Natural killer cell (primary cell): ENCODE results near the gene ADCY6. TPM values are rescaled to one million over a fixed set of nuclear protein-coding genes. Genes with fewer than 3 reads are reported as not detected.

Source experiments
- ATAC-seq, 3 donors: fragments of 150-1000 bp in 2 of 3; fragments of 200-7000 bp in 1 of 3; cut with Tn5 transposase; 1 replicate in 1 of 3; 2 replicates in 2 of 3; pipeline ENCODE4 v1.10.0; 2021; ENCODE audit warnings: mild to moderate bottlenecking in 2 of 3, moderate library complexity in 2 of 3
- DNase-seq, 2 donors: peaks; one replicate each; pipeline versions ENCODE4 v3.0.0 to v3.0.0-alpha.2; 2013 to 2021; ENCODE audit warnings: mixed read lengths in 1 of 2
- H3K27ac ChIP-seq: one replicate; pipeline ENCODE4 v1.5.1; 2013; ENCODE audit warnings: mild to moderate bottlenecking, low read length
- H3K27me3 ChIP-seq: one replicate; pipeline ENCODE4 v1.6.1; 2013; ENCODE audit warnings: low read length; ENCODE audit not compliant: control insufficient read depth, insufficient read depth
- H3K36me3 ChIP-seq: one replicate; pipeline ENCODE4 v1.6.1; 2013; ENCODE audit warnings: low read length; ENCODE audit not compliant: control insufficient read depth, insufficient read depth
- H3K4me1 ChIP-seq: one replicate; pipeline ENCODE4 v1.6.1; 2013; ENCODE audit warnings: low read length; ENCODE audit not compliant: control insufficient read depth, insufficient read depth
- H3K4me3 ChIP-seq: one replicate; pipeline ENCODE4 v1.5.1; 2013; ENCODE audit warnings: low read length
- H3K9me3 ChIP-seq: one replicate; pipeline ENCODE4 v1.6.1; 2013; ENCODE audit warnings: low read length; ENCODE audit not compliant: control insufficient read depth, insufficient read depth
- H3K27ac Mint-ChIP-seq, 2 donors: one replicate each; pipeline ENCODE4 v1.8.0; 2022; ENCODE audit warnings: mild to moderate bottlenecking in 2 of 2, mixed read lengths in 2 of 2, moderate library complexity in 1 of 2
- H3K27me3 Mint-ChIP-seq, 2 donors: one replicate each; pipeline ENCODE4 v1.8.0; 2022; ENCODE audit warnings: low read depth in 2 of 2, mixed read lengths in 2 of 2
- H3K36me3 Mint-ChIP-seq: one replicate; pipeline ENCODE4 v1.8.0; 2022; ENCODE audit warnings: mixed read lengths
- H3K4me1 Mint-ChIP-seq, 2 donors: one replicate each; pipeline ENCODE4 v1.8.0; 2022; ENCODE audit warnings: mixed read lengths in 2 of 2
- H3K4me3 Mint-ChIP-seq: one replicate; pipeline ENCODE4 v1.8.0; 2022; ENCODE audit warnings: mild to moderate bottlenecking, moderate library complexity, mixed read lengths
- H3K9me3 Mint-ChIP-seq, 2 donors: one replicate each; pipeline ENCODE4 v1.8.0; 2022; ENCODE audit warnings: mixed read lengths in 2 of 2
- CTCF ChIP-seq: fragments of 200-600 bp; IDR thresholded peaks from one replicate; pipeline ENCODE4 v1.8.0; 2022; ENCODE audit warnings: antibody characterized with exemption
- WGBS: methylation state at CpG from one replicate; pipeline ENCODE4 v1.1.7; 2013; ENCODE audit warnings: missing lambda C conversion rate; ENCODE audit not compliant: insufficient coverage; 5-methylcytosine and 5-hydroxymethylcytosine counted together
- intact Hi-C: fragments of 100-400 bp; cut with micrococcal nuclease; formaldehyde crosslinking; loops from one replicate; pipeline ENCODE4 v1.14.2; 2022
- total RNA-seq, 4 donors: library from RNA; stranded (reverse); fragments of 120-200 nt in 1 of 4; gene quantifications; one replicate each; pipeline versions ENCODE4 v1.2.3 to v1.2.4, GENCODE V29; 2013 to 2022

The ADCY6 gene
- total RNA-seq, 3 donors from 2014 or later (not counting 1 experiment from before 2014, with no cell fraction given) = 0.20 to 1.1 (median 0.31) TPM

GRCh38 chr12:48777501-48778400 is 11.1 kb downstream of the ADCY6 start:
- H3K27ac ChIP-seq = no peak overlapping the region
- Mint-ChIP-seq H3K36me3 (no peaks in the 10 kb centered on the region), H3K4me1 (no peaks in the 10 kb centered on the region), H3K4me3 (no peak overlapping the region), H3K27ac (no peak overlapping the region), H3K27me3 (no peaks in the 10 kb centered on the region), H3K9me3 (no peaks in the 10 kb centered on the region)
- intact Hi-C loops = no loop called here
- ATAC-seq (no peak), DNase-seq (no peak)
- no peak overlapping the region for H3K4me3 ChIP-seq
- 93% methylated on average over 16 of the region's 16 CpGs for WGBS
- TF ChIP-seq CTCF = no peak
- no peaks in the 10 kb centered on the region for H3K9me3 ChIP-seq
- H3K36me3 ChIP-seq = no peaks in the 10 kb centered on the region
- H3K4me1 ChIP-seq = no peaks in the 10 kb centered on the region
- no peaks in the 10 kb centered on the region for H3K27me3 ChIP-seq

- H3K27me3 ChIP-seq = no peaks in the 10 kb centered on the region
- no peak overlapping the region for H3K27ac Mint-ChIP-seq
- DNase-seq (no peak), ATAC-seq (no peak)
- TF ChIP-seq CTCF = no peak
- intact Hi-C loops = no loop called here
- no peaks in the 10 kb centered on the region for H3K36me3 Mint-ChIP-seq
- H3K27ac ChIP-seq = no peak overlapping the region
- no peaks in the 10 kb centered on the region for H3K9me3 ChIP-seq
- no peaks in the 10 kb centered on the region for H3K4me1 ChIP-seq
- no peaks in the 10 kb centered on the region for H3K36me3 ChIP-seq
- H3K9me3 Mint-ChIP-seq = no peaks in the 10 kb centered on the region
- no peaks in the 10 kb centered on the region for H3K27me3 Mint-ChIP-seq
- WGBS = 80% methylated on average over 3 of the region's 6 CpGs
- H3K4me3 Mint-ChIP-seq = no peak overlapping the region
- H3K4me3 ChIP-seq = no peak overlapping the region
- peaks cover under 1 to 3% of the 10 kb centered on the region in 2 donors for H3K4me1 Mint-ChIP-seq
Observed at GRCh38 chr12:48776956-48777355, 11.9 kb downstream of the ADCY6 start.

- Histone ChIP-seq H3K4me1 (no peaks in the 10 kb centered on the region), H3K27me3 (no peaks in the 10 kb centered on the region), H3K27ac (no peak overlapping the region), H3K4me3 (no peak overlapping the region), H3K9me3 (no peaks in the 10 kb centered on the region), H3K36me3 (no peaks in the 10 kb centered on the region)
- H3K36me3 Mint-ChIP-seq = no peaks in the 10 kb centered on the region
- no peak for TF ChIP-seq CTCF
- H3K9me3 Mint-ChIP-seq = no peaks in the 10 kb centered on the region
- intact Hi-C loops = no loop called here
- peaks cover 7 to 11% of the 10 kb centered on the region in 2 donors for H3K4me1 Mint-ChIP-seq
- ATAC-seq = no peak
- no peak for DNase-seq
- H3K27ac Mint-ChIP-seq = no peak overlapping the region
- H3K27me3 Mint-ChIP-seq = no peaks in the 10 kb centered on the region
- H3K4me3 Mint-ChIP-seq = no peak overlapping the region
- 93% methylated on average over 29 of the region's 29 CpGs for WGBS
Observed at GRCh38 chr12:48775991-48776649, 12.8 kb downstream of the ADCY6 start.
